Measurements from ENCODE around the gene HS6ST1. TPM values are rescaled to one million over a fixed set of nuclear protein-coding genes. Genes with fewer than 3 reads are reported as not detected.

The HS6ST1 gene
- total and polyA plus RNA-seq, 9 donors, result 12.9 to 62.5 (median 45.3) TPM

- Histone ChIP-seq H3K36me3 (no peaks in the 10 kb centered on the region), H3K27me3 (no peaks in the 10 kb centered on the region), H3K27ac (no peak overlapping the region), H3K9me3 (no peaks in the 10 kb centered on the region), H3K4me3 (no peak overlapping the region), H3K4me1 (ENCODE audit: insufficient read depth) (no peaks in the 10 kb centered on the region)
- 92 to 96% (median 95%) methylated on average over 11 of the region's 11 CpGs for WGBS, 3 donors
- TF ChIP-seq CTCF (IDR thresholded peaks at IDR 0.05) (no peak), POLR2A (IDR thresholded peaks at IDR 0.05) (no peak), EP300 (IDR thresholded peaks at IDR 0.05) (no peak)
- no peak for DNase-seq
- intact Hi-C loops (cut with DNase I), result no loop called here
These were observed 8.7 kb upstream of the HS6ST1 start for GRCh38 chr2:128327180-128327964.

- no peaks in the 10 kb centered on the region for H3K27me3 ChIP-seq
- no peak for DNase-seq
- no peak overlapping the region for H3K4me3 ChIP-seq
- 91 to 94% (median 92%) methylated on average over 4 of the region's 4 CpGs for WGBS, 3 donors
- no peak for TF ChIP-seq CTCF (IDR thresholded peaks at IDR 0.05)
- TF ChIP-seq EP300 (IDR thresholded peaks at IDR 0.05), result no peak
- no peak for TF ChIP-seq POLR2A (IDR thresholded peaks at IDR 0.05)
- no peaks in the 10 kb centered on the region for H3K4me1 ChIP-seq (ENCODE audit: insufficient read depth)
- H3K9me3 ChIP-seq, result no peaks in the 10 kb centered on the region
- intact Hi-C loops (cut with DNase I), result no loop called here
- H3K36me3 ChIP-seq, result no peaks in the 10 kb centered on the region
- H3K27ac ChIP-seq, result no peak overlapping the region
These were observed 7.7 kb upstream of the HS6ST1 start for GRCh38 chr2:128326346-128326745.

GRCh38 chr2:128325611-128326181 is 7.0 kb upstream of the HS6ST1 start:
- H3K36me3 ChIP-seq, result no peaks in the 10 kb centered on the region
- H3K9me3 ChIP-seq, result no peaks in the 10 kb centered on the region
- no peak overlapping the region for H3K27ac ChIP-seq
- H3K4me3 ChIP-seq, result no peak overlapping the region
- WGBS, 3 donors, result 74 to 93% (median 83%) methylated on average over 13 of the region's 13 CpGs
- no peaks in the 10 kb centered on the region for H3K4me1 ChIP-seq (ENCODE audit: insufficient read depth)
- intact Hi-C loops (cut with DNase I), result no loop called here
- peak in 1 of 5 donors; percentile 25 for DNase-seq
- TF ChIP-seq CTCF (IDR thresholded peaks at IDR 0.05), result no peak
- no peak for TF ChIP-seq POLR2A (IDR thresholded peaks at IDR 0.05)
- TF ChIP-seq EP300 (IDR thresholded peaks at IDR 0.05), result no peak
- H3K27me3 ChIP-seq, result no peaks in the 10 kb centered on the region

DNA sequence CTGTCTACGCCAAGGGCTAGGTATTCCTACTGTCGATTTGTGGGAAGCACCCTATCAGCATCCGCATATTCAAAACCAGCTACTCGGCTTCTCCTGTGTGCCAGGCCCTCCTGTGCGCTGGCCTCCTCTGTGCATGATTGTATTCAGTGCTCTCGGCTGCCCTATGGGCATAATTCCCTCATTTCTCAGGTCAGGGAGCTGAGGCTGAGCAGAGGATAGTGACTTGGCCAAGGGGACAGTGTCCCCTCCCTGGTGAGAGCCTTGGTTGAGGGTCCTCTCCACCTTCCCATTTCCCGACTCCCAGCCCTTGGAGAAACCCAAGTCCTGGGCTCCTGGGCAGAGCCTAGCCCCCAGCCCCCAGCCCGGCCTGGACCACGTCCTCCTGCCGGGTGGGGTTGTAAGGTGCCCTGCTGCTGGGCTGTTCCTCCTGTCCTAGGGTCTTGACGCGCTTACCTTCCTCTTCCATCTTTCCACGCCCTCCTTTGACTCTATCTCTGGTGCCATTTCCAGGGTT is 6.3 kb upstream of the HS6ST1 start:
- WGBS, 3 donors, result 96 to 98% (median 98%) methylated on average over 13 of the region's 13 CpGs
- DNase-seq, result no peak
- no peaks in the 10 kb centered on the region for H3K4me1 ChIP-seq (ENCODE audit: insufficient read depth)
- no peaks in the 10 kb centered on the region for H3K27me3 ChIP-seq
- intact Hi-C loops (cut with DNase I), result loop anchor here in 3 of 4 donors (5.0 kb wide), 4 partner anchors 172 to 432 kb away; no protein-coding TSS in a partner anchor
- no peaks in the 10 kb centered on the region for H3K9me3 ChIP-seq
- H3K36me3 ChIP-seq, result no peaks in the 10 kb centered on the region
- no peak overlapping the region for H3K4me3 ChIP-seq
- H3K27ac ChIP-seq, result no peak overlapping the region
- no peak for TF ChIP-seq EP300 (IDR thresholded peaks at IDR 0.05)
- no peak for TF ChIP-seq POLR2A (IDR thresholded peaks at IDR 0.05)
- TF ChIP-seq CTCF (IDR thresholded peaks at IDR 0.05), result no peak
